ENCODE data around the gene CPD. TPM values are rescaled to one million over a fixed set of nuclear protein-coding genes. Genes with fewer than 3 reads are reported as not detected.
A peak's percentile ranks its signal among the peaks of the same experiment; 100 is the strongest.

Gene CPD
- total and polyA plus RNA-seq, 2 of the 13 experiments (the other 11 are each of a cell fraction or from before 2014, with no cell fraction given) = 46.1 to 72.3 TPM

- no peak for TF ChIP-seq ZNF609 (CRISPR knock-in tag; IDR thresholded peaks at IDR 0.05; ENCODE audit: borderline replicate concordance)
- TF ChIP-seq NCOA5 (CRISPR knock-in tag; IDR thresholded peaks at IDR 0.05) = no peak
- peak; percentile 39; the same call in 1 of the 2 replicates for TF ChIP-seq RFXANK (CRISPR knock-in tag; IDR thresholded peaks at IDR 0.05)
- no peak for TF ChIP-seq NFE2L1 (CRISPR knock-in tag; IDR thresholded peaks at IDR 0.05; ENCODE audit: borderline replicate concordance)
- TF ChIP-seq, protein P1, sequence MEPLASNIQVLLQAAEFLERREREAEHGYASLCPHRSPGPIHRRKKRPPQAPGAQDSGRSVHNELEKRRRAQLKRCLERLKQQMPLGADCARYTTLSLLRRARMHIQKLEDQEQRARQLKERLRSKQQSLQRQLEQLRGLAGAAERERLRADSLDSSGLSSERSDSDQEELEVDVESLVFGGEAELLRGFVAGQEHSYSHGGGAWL (CRISPR knock-in tag; IDR thresholded peaks at IDR 0.05) = no peak
- no peak for TF ChIP-seq ZNF251 (CRISPR knock-in tag; IDR thresholded peaks at IDR 0.05)
- TF ChIP-seq ZNF331 (CRISPR knock-in tag; IDR thresholded peaks at IDR 0.05) = peak; percentile 48
- no peak for TF ChIP-seq CENPT (CRISPR knock-in tag; IDR thresholded peaks at IDR 0.05; ENCODE audit: low read depth)
- no peak for TF ChIP-seq ZNF674 (CRISPR knock-in tag; IDR thresholded peaks at IDR 0.05; ENCODE audit: low read depth)
- no peak for TF ChIP-seq ZNF256 (CRISPR knock-in tag; conservative IDR thresholded peaks at IDR 0.05)
- peak; percentile 13; the same call in 1 of the 2 replicates for TF ChIP-seq KDM2A (CRISPR knock-in tag; IDR thresholded peaks at IDR 0.05; ENCODE audit: borderline replicate concordance, low read depth)
- no peak for TF ChIP-seq TARDBP (CRISPR knock-in tag; IDR thresholded peaks at IDR 0.05)
- TF ChIP-seq MEIS2 (CRISPR knock-in tag; IDR thresholded peaks at IDR 0.05) = no peak
- no peak for TF ChIP-seq ZNF234 (CRISPR knock-in tag; conservative IDR thresholded peaks at IDR 0.05)
- TF ChIP-seq THAP7 (CRISPR knock-in tag; IDR thresholded peaks at IDR 0.05) = no peak
- TF ChIP-seq, protein P2, sequence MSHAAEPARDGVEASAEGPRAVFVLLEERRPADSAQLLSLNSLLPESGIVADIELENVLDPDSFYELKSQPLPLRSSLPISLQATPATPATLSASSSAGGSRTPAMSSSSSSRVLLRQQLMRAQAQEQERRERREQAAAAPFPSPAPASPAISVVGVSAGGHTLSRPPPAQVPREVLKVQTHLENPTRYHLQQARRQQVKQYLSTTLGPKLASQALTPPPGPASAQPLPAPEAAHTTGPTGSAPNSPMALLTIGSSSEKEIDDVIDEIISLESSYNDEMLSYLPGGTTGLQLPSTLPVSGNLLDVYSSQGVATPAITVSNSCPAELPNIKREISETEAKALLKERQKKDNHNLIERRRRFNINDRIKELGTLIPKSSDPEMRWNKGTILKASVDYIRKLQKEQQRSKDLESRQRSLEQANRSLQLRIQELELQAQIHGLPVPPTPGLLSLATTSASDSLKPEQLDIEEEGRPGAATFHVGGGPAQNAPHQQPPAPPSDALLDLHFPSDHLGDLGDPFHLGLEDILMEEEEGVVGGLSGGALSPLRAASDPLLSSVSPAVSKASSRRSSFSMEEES (CRISPR knock-in tag; IDR thresholded peaks at IDR 0.05) = peak; percentile 98
- TF ChIP-seq ZNF749 (CRISPR knock-in tag; IDR thresholded peaks at IDR 0.05; ENCODE audit: borderline replicate concordance) = peak; percentile 43; the same call in 1 of the 2 replicates
- no peak; the same call in 1 of the 2 replicates for TF ChIP-seq FOXO1 (CRISPR knock-in tag; IDR thresholded peaks at IDR 0.05)
- TF ChIP-seq GPN1 (CRISPR knock-in tag; IDR thresholded peaks at IDR 0.05; ENCODE audit: borderline replicate concordance) = no peak
- no peak for TF ChIP-seq ZNF343 (CRISPR knock-in tag; IDR thresholded peaks at IDR 0.05)
Measured at GRCh38 chr17:30336369-30337171, 42.2 kb upstream of the CPD start (continued).
